Muscle of leg (tissue), 11 donors: ENCODE results near the gene DUS1L. TPM values are rescaled to one million over a fixed set of nuclear protein-coding genes. Genes with fewer than 3 reads are reported as not detected.

Experiments used
- DNase-seq: peaks from one replicate; pipeline ENCODE4 v3.0.0; 2013
- H3K27ac ChIP-seq: one replicate; pipeline ENCODE4 v1.5.1; 2013; ENCODE audit warnings: mild to moderate bottlenecking, low read length, control low read depth
- H3K27me3 ChIP-seq: one replicate; pipeline ENCODE4 v1.6.1; 2013; ENCODE audit warnings: low read length; ENCODE audit not compliant: control insufficient read depth, insufficient read depth
- H3K36me3 ChIP-seq: one replicate; pipeline ENCODE4 v1.6.1; 2013; ENCODE audit warnings: low read length; ENCODE audit not compliant: control insufficient read depth, insufficient read depth
- H3K4me1 ChIP-seq: one replicate; pipeline ENCODE4 v1.6.1; 2013; ENCODE audit warnings: low read length; ENCODE audit not compliant: control insufficient read depth, insufficient read depth
- H3K4me3 ChIP-seq: one replicate; pipeline ENCODE4 v1.5.1; 2013; ENCODE audit warnings: low read length, control low read depth
- H3K9me3 ChIP-seq: replicated peaks from 2 replicates; pipeline ENCODE4 v1.6.1; 2013; ENCODE audit warnings: low read depth, low read length; ENCODE audit not compliant: control insufficient read depth
- WGBS: methylation state at CpG from one replicate; pipeline ENCODE4 v1.1.5; 2013; ENCODE audit warnings: missing lambda C conversion rate; ENCODE audit not compliant: insufficient coverage; 5-methylcytosine and 5-hydroxymethylcytosine counted together
- polyA plus RNA-seq, 8 donors: library from polyadenylated mRNA; unstranded; fragments of 120-200 nt; gene quantifications; one replicate each; pipeline versions ENCODE4 v1.2.1 to v1.2.3, GENCODE V29; 2013; ENCODE audit warnings: inconsistent platforms in 1 of 8, low replicate concordance in 1 of 8; ENCODE audit not compliant: insufficient read length in 8 of 8, insufficient read depth in 1 of 8
- total RNA-seq: library from RNA; stranded (reverse); fragments of 120-200 nt; gene quantifications from one replicate; pipeline ENCODE4 v1.2.4, GENCODE V29; 2013

Gene DUS1L
- total and polyA plus RNA-seq, 9 donors, result 43.6 to 73.5 (median 59.1) TPM

- Histone ChIP-seq H3K4me1 (no peaks in the 10 kb centered on the region), H3K27me3 (no peaks in the 10 kb centered on the region), H3K36me3 (peaks cover 100% of the 10 kb centered on the region), H3K4me3 (no peak overlapping the region), H3K9me3 (no peaks in the 10 kb centered on the region), H3K27ac (no peak overlapping the region)
- WGBS, result 92% methylated on average over 36 of the region's 48 CpGs
- no peak for DNase-seq
Observed at GRCh38 chr17:82087961-82088837, 22.6 kb upstream of the DUS1L start.

GRCh38 chr17:82086941-82087906, 21.6 kb upstream of the DUS1L start:
- Histone ChIP-seq H3K4me3 (no peak overlapping the region), H3K9me3 (no peaks in the 10 kb centered on the region), H3K27ac (no peak overlapping the region), H3K4me1 (no peaks in the 10 kb centered on the region), H3K36me3 (peaks cover 100% of the 10 kb centered on the region), H3K27me3 (no peaks in the 10 kb centered on the region)
- no peak for DNase-seq
- 87% methylated on average over 27 of the region's 39 CpGs for WGBS

DNA sequence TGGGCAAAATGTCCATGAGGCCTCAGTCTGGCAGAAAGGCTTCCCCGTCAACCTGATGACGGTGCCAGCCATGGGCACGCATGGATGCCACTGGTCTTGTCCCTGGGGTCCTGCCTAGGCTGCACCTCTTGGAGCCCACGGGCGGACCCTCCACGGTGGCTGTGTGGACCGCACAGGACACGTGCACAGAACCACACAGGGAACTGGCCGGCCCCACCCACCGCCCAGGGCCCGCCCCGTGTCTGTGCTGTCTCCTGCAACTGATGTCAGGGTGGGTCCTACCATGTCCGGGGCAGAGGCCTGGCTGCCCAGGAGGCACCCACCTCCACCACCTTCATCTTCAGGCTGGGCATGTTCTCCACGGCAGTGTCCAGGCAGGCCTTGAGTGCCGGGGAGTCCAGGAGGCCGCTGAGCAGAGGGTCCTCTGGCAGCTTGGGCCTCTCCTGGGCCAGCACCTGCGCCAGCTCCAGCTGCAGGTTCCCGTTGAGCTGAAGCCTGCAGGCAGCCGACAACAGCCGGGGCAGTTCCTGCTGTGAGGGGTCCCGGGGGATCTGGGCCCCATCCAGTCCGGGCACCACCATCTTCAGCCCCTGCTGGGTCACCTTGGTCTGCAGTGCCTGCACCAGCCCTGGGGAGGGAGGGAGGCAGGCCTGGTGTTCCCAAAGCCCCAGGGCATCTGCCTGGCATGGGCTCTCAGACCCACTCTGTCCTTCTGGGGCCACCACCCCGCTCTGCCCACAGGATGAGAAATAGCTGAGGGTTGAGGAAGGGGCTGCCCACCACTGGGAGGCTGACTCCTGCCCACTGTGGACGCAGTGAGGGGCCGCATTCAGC, 20.5 kb upstream of the DUS1L start:
- H3K27ac ChIP-seq, result no peak overlapping the region
- no peak for DNase-seq
- no peaks in the 10 kb centered on the region for H3K9me3 ChIP-seq
- H3K36me3 ChIP-seq, result peaks cover 98% of the 10 kb centered on the region
- no peaks in the 10 kb centered on the region for H3K27me3 ChIP-seq
- no peaks in the 10 kb centered on the region for H3K4me1 ChIP-seq
- 90% methylated on average over 20 of the region's 25 CpGs for WGBS
- no peak overlapping the region for H3K4me3 ChIP-seq

DNA sequence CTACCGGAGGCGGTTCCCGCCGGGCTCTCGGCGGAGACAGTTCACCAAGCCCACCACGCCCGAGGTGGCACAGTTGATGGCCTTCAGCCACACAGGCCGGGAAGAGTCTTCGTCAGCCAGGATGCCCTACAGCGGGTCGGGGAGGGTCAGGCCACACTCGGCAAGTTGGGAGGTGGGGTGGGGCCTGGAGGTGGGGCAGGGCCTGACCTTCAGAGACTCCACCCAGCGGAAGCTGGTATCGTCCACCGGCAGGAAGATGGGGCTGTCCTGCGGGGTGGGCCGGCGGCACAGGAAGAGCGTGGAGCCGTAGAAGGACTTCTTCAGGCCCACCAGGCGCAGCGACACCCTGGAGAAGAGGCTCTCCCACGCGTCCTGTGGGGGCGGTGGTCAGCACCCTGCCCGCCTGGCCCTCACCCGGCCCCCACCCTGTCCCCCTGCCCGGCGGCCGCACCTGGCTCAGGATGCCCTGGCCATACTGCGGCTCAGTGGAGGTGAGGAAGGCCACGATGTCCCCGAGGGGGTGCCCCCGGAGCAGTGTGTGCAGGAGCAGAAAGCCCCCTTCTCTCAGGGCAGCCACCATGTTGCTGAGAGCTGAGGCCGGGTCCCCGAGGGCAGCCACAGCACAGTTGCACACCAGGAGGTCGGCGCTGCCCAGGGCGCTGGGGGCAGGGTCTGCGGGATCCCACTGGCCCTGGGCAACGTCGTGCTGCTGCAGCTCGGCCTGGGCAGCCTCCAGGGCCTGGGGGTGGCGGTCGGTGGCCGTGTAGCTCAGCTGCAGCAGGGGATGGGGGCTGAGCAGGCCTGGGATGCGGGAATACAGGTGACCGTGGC, 19.6 kb upstream of the DUS1L start:
- peaks cover 98% of the 10 kb centered on the region for H3K36me3 ChIP-seq
- no peaks in the 10 kb centered on the region for H3K9me3 ChIP-seq
- no peak for DNase-seq
- 84% methylated on average over 42 of the region's 49 CpGs for WGBS
- H3K27me3 ChIP-seq, result no peaks in the 10 kb centered on the region
- no peaks in the 10 kb centered on the region for H3K4me1 ChIP-seq
- no peak overlapping the region for H3K4me3 ChIP-seq
- H3K27ac ChIP-seq, result no peak overlapping the region

- H3K27me3 ChIP-seq, result no peaks in the 10 kb centered on the region
- H3K9me3 ChIP-seq, result no peaks in the 10 kb centered on the region
- no peak for DNase-seq
- no peak overlapping the region for H3K27ac ChIP-seq
- H3K4me1 ChIP-seq, result no peaks in the 10 kb centered on the region
- WGBS, result 85% methylated on average over 26 of the region's 31 CpGs
- H3K4me3 ChIP-seq, result no peak overlapping the region
- H3K36me3 ChIP-seq, result peaks cover 98% of the 10 kb centered on the region
Observed at GRCh38 chr17:82084373-82085030, 18.9 kb upstream of the DUS1L start.

GRCh38 chr17:82083533-82084359, 18.1 kb upstream of the DUS1L start:
- Histone ChIP-seq H3K4me1 (no peaks in the 10 kb centered on the region), H3K4me3 (no peak overlapping the region), H3K36me3 (peaks cover 96% of the 10 kb centered on the region), H3K9me3 (no peaks in the 10 kb centered on the region), H3K27me3 (no peaks in the 10 kb centered on the region), H3K27ac (no peak overlapping the region)
- no peak for DNase-seq
- WGBS, result 91% methylated on average over 53 of the region's 55 CpGs

- Histone ChIP-seq H3K4me1 (peaks cover 2% of the 10 kb centered on the region), H3K27ac (no peak overlapping the region), H3K27me3 (no peaks in the 10 kb centered on the region), H3K9me3 (no peaks in the 10 kb centered on the region), H3K4me3 (no peak overlapping the region), H3K36me3 (peaks cover 88% of the 10 kb centered on the region)
- DNase-seq, result no peak
- WGBS, result 91% methylated on average over 20 of the region's 24 CpGs
Observed at GRCh38 chr17:82083009-82083408, 17.4 kb upstream of the DUS1L start.

GRCh38 chr17:82082456-82082855, 16.9 kb upstream of the DUS1L start:
- Histone ChIP-seq H3K4me3 (no peak overlapping the region), H3K27me3 (no peaks in the 10 kb centered on the region), H3K27ac (no peak overlapping the region), H3K9me3 (no peaks in the 10 kb centered on the region), H3K36me3 (peaks cover 85% of the 10 kb centered on the region), H3K4me1 (peaks cover 7% of the 10 kb centered on the region)
- no peak for DNase-seq
- 93% methylated on average over 18 of the region's 19 CpGs for WGBS
